ENCODE measurements around the gene C1RL.

The C1RL gene

DNA sequence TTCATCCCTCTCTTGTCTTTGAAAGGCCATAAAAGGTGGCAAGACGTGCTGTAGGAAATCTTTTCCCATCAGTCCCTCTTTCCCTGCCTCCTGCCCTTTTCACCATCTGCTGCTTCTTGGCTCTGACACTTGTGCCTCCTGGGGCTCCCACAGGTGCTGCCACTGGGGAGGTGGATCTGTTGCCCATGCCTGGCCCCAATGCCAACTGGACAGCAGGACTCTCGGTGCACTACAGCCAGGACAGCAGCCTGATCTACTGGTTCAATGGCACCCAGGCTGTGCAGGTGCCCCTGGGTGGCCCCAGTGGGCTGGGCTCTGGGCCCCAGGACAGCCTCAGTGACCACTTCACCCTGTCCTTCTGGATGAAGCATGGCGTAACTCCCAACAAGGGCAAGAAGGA lies 27.7 kb upstream of the C1RL start:
- DNase-seq = no peak

- DNase-seq = no peak
Measured at GRCh38 chr12:7136071-7136470, 27.1 kb upstream of the C1RL start.

GRCh38 chr12:7134396-7135166 lies 25.6 kb upstream of the C1RL start:
- DNase-seq = no peak

DNA sequence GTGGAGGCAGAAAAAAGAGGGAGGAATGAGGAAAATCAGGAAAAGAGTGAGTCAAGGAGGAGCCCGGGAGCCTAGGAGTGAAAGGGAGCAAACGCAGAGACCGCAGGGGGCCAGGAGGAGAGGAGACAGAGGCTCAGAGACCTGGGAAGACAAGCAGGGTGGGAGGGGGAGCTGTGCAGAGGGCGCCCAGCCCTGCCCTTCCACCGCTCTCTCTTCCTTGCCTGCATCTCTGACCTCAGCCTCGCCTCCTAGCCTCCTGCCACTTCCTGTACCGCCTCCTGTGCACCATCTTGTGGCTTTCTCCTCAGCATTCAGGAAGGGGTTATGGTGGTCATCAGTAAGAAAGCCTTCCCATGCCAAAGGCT lies 22.5 kb upstream of the C1RL start:
- no peak for DNase-seq

- DNase-seq = no peak
Measured at GRCh38 chr12:7130701-7131501, 21.9 kb upstream of the C1RL start.

DNA sequence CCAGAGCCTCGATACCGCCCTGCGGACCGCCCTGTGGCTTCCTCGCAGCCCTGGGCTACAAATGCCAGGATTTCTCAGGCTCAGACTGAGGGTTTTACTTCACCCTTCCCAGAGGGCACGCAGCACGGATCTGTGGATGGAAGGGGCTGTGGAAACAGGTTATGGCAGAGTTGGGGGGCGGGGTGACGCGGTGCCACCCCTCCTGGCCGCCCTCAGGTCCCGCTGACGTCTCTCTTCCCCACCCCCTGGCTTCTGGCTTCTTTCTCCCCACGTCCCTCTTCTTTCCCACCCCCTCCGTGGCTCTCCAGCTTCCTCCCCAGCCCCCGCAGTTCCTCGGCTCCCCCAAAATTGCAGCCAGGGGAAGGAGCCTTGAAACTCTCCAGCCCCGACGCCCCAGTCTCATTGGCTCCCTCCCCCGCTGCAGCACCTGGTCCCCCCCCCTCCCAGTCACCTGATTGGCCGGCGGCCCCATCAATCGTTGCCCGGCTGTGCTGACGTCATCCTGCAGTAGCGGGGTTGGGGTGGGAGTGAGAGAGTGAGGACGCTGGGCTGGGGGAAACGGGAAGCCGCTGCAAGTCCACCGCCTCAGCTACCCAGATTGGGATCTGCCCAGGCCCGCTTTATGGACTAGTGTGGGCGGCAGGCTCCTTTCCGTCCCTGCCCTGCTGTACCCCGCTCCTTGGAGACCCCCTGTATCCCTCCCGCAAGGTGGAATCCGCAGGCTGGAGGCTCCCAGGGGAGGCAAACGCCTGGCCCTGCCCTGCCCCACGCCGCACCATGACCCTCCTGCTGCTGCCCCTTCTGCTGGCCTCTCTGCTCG lies 21.1 kb upstream of the C1RL start, which contains the start of gene CLSTN3:
Gene CLSTN3 (plus strand): TSS at position 500 of the 820 bp plus-strand sequence. CDS start 278 bp downstream, at position 778.
- DNase-seq = peak; percentile 65 to 84

- DNase-seq = no peak
Measured at GRCh38 chr12:7129287-7129871, 20.4 kb upstream of the C1RL start.

DNA sequence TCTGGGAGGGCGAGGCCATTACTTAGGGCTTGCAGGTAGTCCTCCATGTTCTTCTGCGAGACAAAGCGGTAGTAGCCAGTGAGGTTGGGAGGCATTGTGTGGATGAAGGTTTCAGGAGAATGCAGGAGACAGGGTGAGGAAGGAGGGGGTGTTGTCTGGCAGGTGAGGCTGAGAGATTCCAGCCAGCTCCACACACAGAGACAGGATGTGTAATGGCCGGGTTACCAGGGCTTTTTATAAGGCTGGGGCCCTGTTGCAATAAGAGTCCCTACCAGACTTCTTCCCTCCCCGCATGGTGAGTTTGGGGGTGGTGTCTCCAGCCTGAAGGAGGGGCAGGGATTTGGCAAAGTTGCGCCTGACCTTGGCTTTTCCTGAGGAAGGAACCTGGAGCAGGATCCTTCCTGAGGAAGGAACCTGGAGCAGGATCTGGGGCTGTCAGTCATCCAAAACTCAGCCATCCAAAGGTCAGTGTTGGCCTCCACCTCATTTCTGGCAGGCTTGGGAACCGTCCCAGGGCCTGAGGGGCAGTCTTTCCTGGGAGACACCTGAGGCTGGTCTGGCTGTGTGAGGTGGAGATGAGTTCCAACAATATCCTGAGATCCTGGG lies 19.8 kb upstream of the C1RL start, which contains the start of gene RBP5:
Gene RBP5 (minus strand): TSS at position 209 of the 606 bp plus-strand sequence. CDS start 114 bp downstream, at position 95.
- no peak for DNase-seq

DNA sequence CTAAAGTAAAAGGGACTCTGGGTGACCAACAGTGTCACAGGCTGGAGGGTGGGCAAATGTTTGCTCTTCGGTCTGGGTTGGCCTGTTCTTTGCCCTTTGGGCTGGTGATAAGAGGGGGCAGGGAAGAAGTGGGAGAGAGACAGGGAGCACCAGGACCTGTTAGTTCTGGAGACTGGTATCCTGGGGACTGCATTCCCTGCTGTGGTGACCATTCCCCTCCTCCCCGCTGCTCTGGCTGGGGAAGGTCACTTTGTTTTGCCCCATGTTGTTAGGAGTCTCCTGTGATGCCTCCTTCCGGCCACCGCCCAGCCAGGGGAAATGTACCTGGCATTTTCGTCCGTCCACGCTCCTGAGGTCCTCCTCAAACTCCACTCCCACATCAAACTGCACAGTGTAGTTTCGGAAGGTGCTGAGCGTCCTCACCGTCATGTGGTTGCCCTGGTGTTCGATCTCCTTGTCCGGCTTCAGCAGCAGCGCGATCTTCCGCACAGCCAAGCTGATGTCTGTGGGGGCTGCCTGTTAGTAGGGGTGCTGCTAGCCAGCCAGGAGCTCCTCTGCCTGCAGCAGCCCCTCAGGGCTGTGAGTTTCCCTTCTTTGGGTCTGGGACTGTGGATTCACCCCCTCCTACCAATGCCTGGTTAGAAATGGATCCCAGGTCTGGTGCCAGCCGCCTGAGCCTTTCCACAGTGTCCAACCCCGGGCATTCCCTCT lies 19.1 kb upstream of the C1RL start:
- DNase-seq = no peak

DNA sequence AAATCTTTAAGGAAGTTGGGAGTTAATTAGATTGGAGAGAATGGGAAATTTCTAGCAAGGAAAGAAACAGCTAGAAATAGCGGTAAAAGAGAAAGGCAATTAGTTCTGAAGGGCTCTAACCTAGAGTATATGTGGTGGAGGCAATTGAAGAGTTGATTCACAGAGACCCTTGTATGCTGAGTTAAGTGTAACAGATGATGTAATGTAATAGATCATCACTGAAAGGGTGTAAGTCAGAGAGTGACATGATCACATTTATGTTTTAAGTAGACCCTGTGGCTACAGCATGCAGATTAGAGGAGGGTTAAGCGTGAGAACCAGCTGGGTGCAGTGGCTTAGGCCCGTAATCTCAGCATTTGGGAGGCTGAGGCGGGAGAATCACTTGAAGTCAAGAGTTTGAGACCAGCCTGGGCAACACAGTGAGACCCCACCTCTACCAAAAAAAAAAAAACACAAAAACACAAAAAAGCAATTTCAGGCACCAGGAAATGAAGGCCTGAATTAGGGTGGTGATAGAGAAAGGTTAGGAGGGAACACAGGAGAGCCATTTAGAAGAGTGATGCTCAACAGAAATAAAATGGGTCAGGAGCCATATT lies 16.7 kb upstream of the C1RL start:
- DNase-seq = no peak

DNA sequence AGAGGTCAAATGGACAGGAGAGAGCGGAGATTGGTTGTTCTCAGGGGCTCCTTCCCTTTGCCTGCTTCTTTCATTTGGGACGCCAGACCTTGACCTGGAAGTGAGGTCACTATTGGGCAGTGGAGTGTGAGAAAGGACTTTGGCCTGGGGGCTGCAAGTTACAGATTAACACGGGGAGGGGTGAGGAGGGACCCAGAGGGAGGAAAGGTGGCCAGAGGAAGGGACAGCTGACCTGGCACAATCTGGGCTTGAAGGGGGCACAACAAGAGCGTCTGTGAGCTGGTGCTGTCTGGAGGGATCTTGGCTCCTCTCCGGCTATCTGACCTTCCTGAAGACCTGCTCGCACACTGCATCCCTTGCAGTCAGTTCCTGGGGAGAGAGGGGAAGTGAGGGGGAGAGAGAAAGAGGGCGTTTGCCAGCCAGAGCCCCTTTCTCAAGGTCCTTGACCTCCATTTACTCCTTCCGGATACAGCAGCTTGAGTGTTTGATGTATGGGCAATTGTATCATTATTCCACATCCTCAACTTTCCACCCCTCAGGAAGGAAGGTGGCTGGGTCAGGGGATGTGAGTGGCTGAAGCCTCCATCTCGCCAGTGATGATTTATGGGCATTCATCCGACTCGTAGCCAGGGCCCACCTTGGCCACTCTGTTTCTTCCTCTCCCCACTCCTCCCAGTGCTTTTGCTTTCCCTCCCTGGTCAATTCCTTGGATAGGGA lies 14.9 kb upstream of the C1RL start:
- DNase-seq = no peak

- DNase-seq = no peak
Measured at GRCh38 chr12:7122811-7123769, 14.1 kb upstream of the C1RL start.

- no peak for DNase-seq
Measured at GRCh38 chr12:7121324-7121723, 12.3 kb upstream of the C1RL start.

DNA sequence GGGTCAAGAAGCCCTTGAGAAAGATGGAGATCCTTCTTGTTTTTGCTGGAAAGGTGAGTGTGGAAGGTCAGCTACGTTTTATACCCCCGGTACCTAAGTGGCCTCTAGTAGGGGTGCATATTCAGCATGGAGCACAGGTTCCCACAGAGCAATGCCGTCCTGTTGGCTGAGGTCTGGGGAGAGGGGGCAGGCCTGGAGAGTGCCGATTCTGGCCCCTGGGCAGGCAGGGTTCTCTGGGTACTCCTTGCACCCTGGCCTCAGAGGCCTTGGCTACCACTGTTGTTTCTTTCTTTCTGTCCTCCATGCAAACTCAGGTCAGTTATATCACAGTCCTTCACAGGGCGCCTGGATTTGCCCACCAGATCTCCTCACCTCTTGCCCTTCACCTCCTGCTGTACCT lies 11.2 kb upstream of the C1RL start:
- DNase-seq = no peak

DNA sequence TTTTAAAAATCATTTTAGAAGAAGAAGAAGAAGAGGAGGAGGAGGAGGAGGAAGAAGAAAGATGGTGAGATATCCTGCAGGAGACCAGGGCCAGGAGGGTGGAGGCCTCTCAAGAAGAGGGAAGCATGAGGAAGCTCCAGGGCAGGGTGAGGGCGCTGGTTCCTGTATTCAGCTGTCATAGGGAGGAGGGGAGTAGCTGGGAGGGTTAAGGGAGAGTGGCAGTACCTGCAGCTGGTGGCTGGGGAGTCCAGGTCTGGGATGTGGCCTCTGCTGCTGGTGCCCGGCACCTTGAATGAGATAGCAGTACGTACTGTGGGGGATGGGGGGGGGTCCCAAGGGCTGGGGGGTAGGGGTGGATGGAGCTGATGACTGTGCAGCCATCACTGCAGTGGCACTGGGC lies 9.9 kb upstream of the C1RL start:
- no peak for DNase-seq

GRCh38 chr12:7117670-7118069 lies 8.7 kb upstream of the C1RL start:
- no peak for DNase-seq

DNA sequence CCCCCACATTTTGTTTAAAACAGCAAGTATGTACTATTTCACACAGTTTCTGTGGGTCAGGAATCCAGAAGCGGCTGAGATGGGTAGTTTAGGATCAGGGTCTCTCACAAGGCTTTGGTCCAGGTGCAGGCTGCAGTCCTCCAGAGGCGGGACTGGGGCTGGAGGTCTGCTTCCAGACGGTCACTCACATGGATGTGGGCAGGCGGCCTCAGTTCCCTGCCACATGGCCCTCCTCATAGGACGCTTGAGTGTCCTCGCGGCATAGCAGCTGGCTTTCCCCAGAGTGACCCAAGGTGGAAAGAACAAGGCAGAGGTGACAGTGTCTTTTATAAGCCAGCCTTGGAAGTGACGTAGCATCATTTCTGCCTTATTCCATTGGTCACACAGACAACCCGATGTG lies 7.9 kb upstream of the C1RL start:
- DNase-seq = no peak

DNA sequence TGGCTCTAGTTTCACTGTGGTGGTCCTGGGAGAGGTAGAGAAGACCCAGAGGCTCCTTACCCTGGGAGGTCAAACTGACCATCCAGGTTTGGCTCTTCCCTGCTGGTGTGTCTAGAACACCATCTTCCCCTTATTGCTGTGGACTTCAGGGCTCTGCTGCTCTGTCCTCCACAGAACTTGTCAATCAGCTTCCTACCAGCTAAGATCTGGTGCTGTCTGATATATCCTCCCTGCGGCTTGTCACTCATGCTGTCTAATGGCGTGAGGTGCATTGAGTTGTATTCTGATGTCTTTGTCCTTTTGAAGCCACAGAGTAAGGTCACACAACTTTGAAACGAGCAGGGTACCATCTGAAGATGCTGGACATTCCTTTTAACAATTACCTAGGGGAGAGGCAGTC lies 7.2 kb upstream of the C1RL start:
- no peak for DNase-seq

- DNase-seq = no peak
Measured at GRCh38 chr12:7114851-7115250, 5.8 kb upstream of the C1RL start.
